Liver (tissue), 3 donors: ENCODE data around the gene BCAN.
"Not testable (repeated sequence)": the region's sequence is repeated elsewhere in the genome, so short reads cannot be mapped to it uniquely, and the experiment has no call there.

Experiments
- CTCF ChIP-seq: fragments of 150-350 bp; IDR thresholded peaks from 2 replicates; pipeline ENCODE4 v1.5.1; 2017; ENCODE audit warnings: improper control_type of control experiment, low read depth, low read length; ENCODE audit not compliant: missing input control
- GABPA ChIP-seq, 2 donors: IDR thresholded peaks in 1 of 2; conservative IDR thresholded peaks in 1 of 2; 2 replicates each; pipeline ENCODE4 v1.6.1; 2016; ENCODE audit warnings: antibody characterized with exemption in 2 of 2, mild to moderate bottlenecking in 1 of 2, moderate library complexity in 1 of 2
- HNF4A ChIP-seq, 2 donors: conservative IDR thresholded peaks; 2 replicates each; pipeline ENCODE4 v1.6.1; 2016; ENCODE audit warnings: antibody characterized with exemption in 2 of 2, mild to moderate bottlenecking in 2 of 2
- JUND ChIP-seq, 2 donors: IDR thresholded peaks; 2 replicates each; pipeline ENCODE4 v1.6.1; 2016; ENCODE audit warnings: antibody characterized with exemption in 2 of 2
- RAD21 ChIP-seq, 2 donors: IDR thresholded peaks; 2 replicates each; pipeline ENCODE4 v1.6.1; 2016; ENCODE audit warnings: antibody characterized with exemption in 2 of 2, mild to moderate bottlenecking in 2 of 2
- REST ChIP-seq: IDR thresholded peaks from 2 replicates; pipeline ENCODE4 v1.6.1; 2016; ENCODE audit warnings: antibody characterized with exemption, mild to moderate bottlenecking
- YY1 ChIP-seq: IDR thresholded peaks from 2 replicates; pipeline ENCODE4 v1.6.1; 2016; ENCODE audit warnings: antibody characterized with exemption, mild to moderate bottlenecking
- TF ChIP-seq, protein P1 (sequence below): IDR thresholded peaks from 2 replicates; pipeline ENCODE4 v1.6.1; 2016; ENCODE audit warnings: antibody characterized with exemption
- TF ChIP-seq, protein P2 (sequence below): IDR thresholded peaks from 2 replicates; pipeline ENCODE4 v1.6.1; 2016; ENCODE audit warnings: antibody characterized with exemption
- donor health status: healthy.
- donor health status: healthy.

DNA sequence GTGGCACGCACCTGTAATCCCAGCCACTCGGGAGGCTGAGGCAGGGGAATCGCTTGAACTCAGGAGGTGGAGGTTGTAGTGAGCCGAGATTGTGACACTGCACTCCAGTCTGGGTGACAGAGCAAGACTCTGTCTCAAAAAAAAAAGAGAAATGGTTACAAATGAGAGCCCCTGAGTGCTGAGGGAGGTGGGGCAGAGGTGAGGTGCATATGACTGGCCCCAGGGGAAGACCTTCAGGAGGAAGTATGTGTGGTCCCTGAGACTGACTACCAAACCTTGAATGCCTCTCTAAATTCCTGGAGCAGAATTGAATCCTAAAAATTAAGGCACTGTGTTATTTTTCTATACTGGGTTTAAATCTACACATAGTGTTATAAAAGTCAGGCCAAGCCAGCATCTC, 34.6 kb upstream of the BCAN start:
- not testable (repeated sequence) for TF ChIP-seq RAD21 (IDR thresholded peaks at IDR 0.05); GABPA (IDR thresholded peaks at IDR 0.05 in 1 of 2, conservative IDR thresholded peaks at IDR 0.05 in 1 of 2); CTCF; HNF4A (conservative IDR thresholded peaks at IDR 0.05); JUND (IDR thresholded peaks at IDR 0.05); YY1; REST
- TF ChIP-seq, protein P1, sequence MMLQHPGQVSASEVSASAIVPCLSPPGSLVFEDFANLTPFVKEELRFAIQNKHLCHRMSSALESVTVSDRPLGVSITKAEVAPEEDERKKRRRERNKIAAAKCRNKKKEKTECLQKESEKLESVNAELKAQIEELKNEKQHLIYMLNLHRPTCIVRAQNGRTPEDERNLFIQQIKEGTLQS: not testable (repeated sequence)
- TF ChIP-seq, protein P2, sequence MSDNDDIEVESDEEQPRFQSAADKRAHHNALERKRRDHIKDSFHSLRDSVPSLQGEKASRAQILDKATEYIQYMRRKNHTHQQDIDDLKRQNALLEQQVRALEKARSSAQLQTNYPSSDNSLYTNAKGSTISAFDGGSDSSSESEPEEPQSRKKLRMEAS: not testable (repeated sequence)
